IMR-90 (cell line): ENCODE measurements around the gene CDK1. TPM values are rescaled to one million over a fixed set of nuclear protein-coding genes. Genes with fewer than 3 reads are reported as not detected.

Experiments
- ATAC-seq: fragments of 200-7000 bp; cut with Tn5 transposase; 2 replicates; pipeline ENCODE4 v1.9.1; 2020; ENCODE audit warnings: low read depth, mild to moderate bottlenecking, moderate library complexity
- BruUV-seq: library from RNA; stranded (reverse); fragments of 400-500 nt; replicated peaks from 2 replicates; lab custom pipeline; 2021; lab: Mats Ljungman, UMichigan
- CTCF ChIA-PET: fragments of 300-600 bp; formaldehyde crosslinking; extraction: SDS; loops from one replicate; lab custom pipeline; 2021; ENCODE audit warnings: antibody characterized with exemption; lab: Yijun Ruan, JAX
- POLR2A ChIA-PET: fragments of 300-600 bp; sonication (Branson Sonifier 250); formaldehyde crosslinking; loops from one replicate; lab custom pipeline; 2022; ENCODE audit warnings: antibody characterized with exemption; ENCODE audit not compliant: unreplicated experiment; lab: Charles Lee
- DNase-seq: peaks from one replicate; pipeline ENCODE4 v3.0.0; 2013
- H2AFZ ChIP-seq: replicated peaks from 2 replicates; pipeline ENCODE3; 2013; ENCODE audit warnings: low read length, mild to moderate bottlenecking; ENCODE audit not compliant: poor library complexity
- H2AK5ac ChIP-seq: 2 replicates; pipeline ENCODE4 v1.6.1; 2013; ENCODE audit warnings: low read depth, low read length, inconsistent platforms
- H2AK9ac ChIP-seq: replicated peaks from 2 replicates; pipeline ENCODE3; 2013; ENCODE audit warnings: mild to moderate bottlenecking, low read depth, low read length, moderate library complexity; ENCODE audit not compliant: poor library complexity
- H2BK120ac ChIP-seq: 2 replicates; pipeline ENCODE4 v1.6.1; 2013; ENCODE audit warnings: low read depth, low read length, inconsistent platforms
- H2BK15ac ChIP-seq: 3 replicates; pipeline ENCODE4 v1.6.1; 2013; ENCODE audit warnings: low read depth, low read length, inconsistent platforms
- H2BK20ac ChIP-seq: 2 replicates; pipeline ENCODE4 v1.6.1; 2013; ENCODE audit warnings: low read depth, mild to moderate bottlenecking, inconsistent platforms, low read length, moderate library complexity
- H2BK5ac ChIP-seq: 2 replicates; pipeline ENCODE4 v1.6.1; 2013; ENCODE audit warnings: mild to moderate bottlenecking, low read depth, low read length, inconsistent platforms; ENCODE audit not compliant: poor library complexity, severe bottlenecking
- H3K14ac ChIP-seq: replicated peaks from 2 replicates; pipeline ENCODE4 v1.6.1; 2013; ENCODE audit warnings: low read depth, low read length, inconsistent platforms
- H3K18ac ChIP-seq: 2 replicates; pipeline ENCODE4 v1.6.1; 2013; ENCODE audit warnings: low read depth, low read length, control low read depth
- H3K23ac ChIP-seq: 2 replicates; pipeline ENCODE4 v1.6.1; 2013; ENCODE audit warnings: low read depth, low read length, inconsistent platforms
- H3K27ac ChIP-seq: 2 replicates; pipeline ENCODE4 v1.5.1; 2013; ENCODE audit warnings: mild to moderate bottlenecking, control low read depth, low read length; ENCODE audit not compliant: insufficient read depth
- H3K27me3 ChIP-seq: 2 replicates; pipeline ENCODE4 v1.6.1; 2013; ENCODE audit warnings: low read length; ENCODE audit not compliant: control insufficient read depth, insufficient read depth
- H3K36me3 ChIP-seq: 2 replicates; pipeline ENCODE4 v1.6.1; 2013; ENCODE audit warnings: low read length, mixed read lengths; ENCODE audit not compliant: control insufficient read depth, insufficient read depth
- H3K4ac ChIP-seq: 2 replicates; pipeline ENCODE4 v1.6.1; 2013; ENCODE audit warnings: low read depth, low read length, inconsistent platforms
- H3K4me1 ChIP-seq: 2 replicates; pipeline ENCODE4 v1.6.1; 2013; ENCODE audit warnings: low read length, mixed read lengths; ENCODE audit not compliant: control insufficient read depth, insufficient read depth
- H3K4me2 ChIP-seq: 2 replicates; pipeline ENCODE4 v1.6.1; 2013; ENCODE audit warnings: low read depth, mild to moderate bottlenecking, control low read depth, low read length, moderate library complexity
- H3K4me3 ChIP-seq: 2 replicates; pipeline ENCODE4 v1.5.1; 2013; ENCODE audit warnings: low read depth, mild to moderate bottlenecking, control low read depth, low read length, moderate library complexity; ENCODE audit not compliant: insufficient read depth
- H3K56ac ChIP-seq: 2 replicates; pipeline ENCODE4 v1.6.1; 2013; ENCODE audit warnings: low read length, inconsistent platforms; ENCODE audit not compliant: insufficient read depth; ENCODE audit errors: extremely low read depth
- H3K79me1 ChIP-seq, 2 experiments: 2 replicates each; pipeline ENCODE4 v1.6.1; 2013; ENCODE audit warnings: low read length in 2 of 2, inconsistent platforms in 1 of 2, low read depth in 1 of 2
- H3K9ac ChIP-seq: 2 replicates; pipeline ENCODE4 v1.6.1; 2013; ENCODE audit warnings: low read depth, low read length, control low read depth
- H3K9me1 ChIP-seq: 2 replicates; pipeline ENCODE4 v1.6.1; 2013; ENCODE audit warnings: low read length, inconsistent platforms; ENCODE audit not compliant: insufficient read depth
- H3K9me3 ChIP-seq: 2 replicates; pipeline ENCODE4 v1.6.1; 2013; ENCODE audit warnings: low read length; ENCODE audit not compliant: control insufficient read depth, insufficient read depth
- H4K20me1 ChIP-seq: 2 replicates; pipeline ENCODE4 v1.6.1; 2013; ENCODE audit warnings: low read length, inconsistent platforms; ENCODE audit not compliant: insufficient read depth
- H4K5ac ChIP-seq: 2 replicates; pipeline ENCODE4 v1.6.1; 2013; ENCODE audit warnings: mild to moderate bottlenecking, low read depth, low read length, control low read depth
- H4K8ac ChIP-seq, 2 experiments: 2 replicates each; pipeline ENCODE4 v1.6.1; 2013; ENCODE audit warnings: low read depth in 2 of 2, low read length in 2 of 2, control low read depth in 1 of 2, inconsistent platforms in 1 of 2
- H4K91ac ChIP-seq: 2 replicates; pipeline ENCODE4 v1.6.1; 2013; ENCODE audit warnings: low read depth, low read length, inconsistent platforms; ENCODE audit not compliant: insufficient read depth
- CEBPB ChIP-seq: IDR thresholded peaks from 2 replicates; pipeline ENCODE4 v1.6.1; 2012; ENCODE audit warnings: low read depth, low read length, improper control_type of control experiment
- FOS ChIP-seq: fragments of 150-350 bp; IDR thresholded peaks from 2 replicates; pipeline ENCODE4 v1.6.1; 2016; ENCODE audit warnings: low read depth, low read length
- MAFK ChIP-seq: IDR thresholded peaks from 2 replicates; pipeline ENCODE4 v1.6.1; 2012; ENCODE audit warnings: low read depth, low read length, improper control_type of control experiment
- MAZ ChIP-seq: IDR thresholded peaks from 2 replicates; pipeline ENCODE4 v1.6.1; 2012; ENCODE audit warnings: low read depth, mild to moderate bottlenecking, low read length, improper control_type of control experiment, moderate library complexity, borderline replicate concordance
- MXI1 ChIP-seq: IDR thresholded peaks from 2 replicates; pipeline ENCODE4 v1.6.1; 2012; ENCODE audit warnings: low read depth, mild to moderate bottlenecking, low read length, moderate library complexity, borderline replicate concordance
- NFE2L2 ChIP-seq: fragments of 150-350 bp; IDR thresholded peaks from 2 replicates; pipeline ENCODE4 v1.6.1; 2016; ENCODE audit warnings: low read depth, mild to moderate bottlenecking, low read length
- POLR2A ChIP-seq: IDR thresholded peaks from 2 replicates; pipeline ENCODE4 v1.6.1; 2012; ENCODE audit warnings: mild to moderate bottlenecking, low read depth, low read length
- RAD21 ChIP-seq: IDR thresholded peaks from 2 replicates; pipeline ENCODE4 v1.6.1; 2012; ENCODE audit warnings: low read length, improper control_type of control experiment
- RCOR1 ChIP-seq: IDR thresholded peaks from 2 replicates; pipeline ENCODE4 v1.6.1; 2012; ENCODE audit warnings: mild to moderate bottlenecking, low read length, improper control_type of control experiment; ENCODE audit not compliant: insufficient replicate concordance
- RFX5 ChIP-seq: IDR thresholded peaks from 2 replicates; pipeline ENCODE4 v1.8.0; 2012; ENCODE audit warnings: low read depth, mild to moderate bottlenecking, low read length, moderate library complexity
- SMC3 ChIP-seq: fragments of 150-350 bp; IDR thresholded peaks from 2 replicates; pipeline ENCODE4 v1.6.1; 2016; ENCODE audit warnings: low read depth, mild to moderate bottlenecking, antibody characterized with exemption, low read length, moderate library complexity
- WGBS, 2 experiments: methylation state at CpG; one replicate each; pipeline versions ENCODE4 v1.1.5 to v1.1.7; 2013; ENCODE audit warnings: missing lambda C conversion rate in 2 of 2; ENCODE audit not compliant: insufficient read length in 1 of 2; ENCODE audit errors: extremely low coverage in 2 of 2; 5-methylcytosine and 5-hydroxymethylcytosine counted together
- dilution Hi-C: fragments of 300-500 bp; cut with HindIII; formaldehyde crosslinking; loops from one replicate; pipeline ENCODE4 v1.14.3; 2018; ENCODE audit warnings: low sequenced_read_pairs; ENCODE audit not compliant: unreplicated experiment
- in situ Hi-C: fragments of 300-500 bp; cut with MboI; formaldehyde crosslinking; loops from 3 replicates; pipeline ENCODE4 v1.14.3; 2019; ENCODE audit warnings: low sequenced_read_pairs, inconsistent platforms, mixed read lengths
- intact Hi-C: fragments of 100-400 bp; cut with micrococcal nuclease; formaldehyde crosslinking; loops from 2 replicates; pipeline ENCODE4 v1.10.0; 2022
- polyA plus RNA-seq, 3 experiments: library from polyadenylated mRNA; depleted of rRNA; stranded (reverse); fragments of >200 nt; gene quantifications; 2 replicates each; pipeline ENCODE4 v1.2.3, GENCODE V29; 2012; ENCODE audit warnings: low replicate concordance in 1 of 3
- total RNA-seq: library from RNA; depleted of rRNA; stranded (reverse); fragments of >200 nt; gene quantifications from 2 replicates; pipeline ENCODE4 v1.2.3, GENCODE V29; 2012
- TF ChIP-seq, protein P1 (sequence below): fragments of 150-350 bp; IDR thresholded peaks from 2 replicates; pipeline ENCODE4 v1.6.1; 2016; ENCODE audit warnings: low read depth, mild to moderate bottlenecking, low read length, moderate library complexity, borderline replicate concordance
- TF ChIP-seq, protein P2 (sequence below): fragments of 150-350 bp; IDR thresholded peaks from 2 replicates; pipeline ENCODE4 v1.6.1; 2017; ENCODE audit warnings: mild to moderate bottlenecking, antibody characterized with exemption, low read length, low read depth

The CDK1 gene
- total and polyA plus RNA-seq, 2 of the 4 experiments (the other 2 are of a cell fraction): 21.9 to 28.1 TPM

DNA sequence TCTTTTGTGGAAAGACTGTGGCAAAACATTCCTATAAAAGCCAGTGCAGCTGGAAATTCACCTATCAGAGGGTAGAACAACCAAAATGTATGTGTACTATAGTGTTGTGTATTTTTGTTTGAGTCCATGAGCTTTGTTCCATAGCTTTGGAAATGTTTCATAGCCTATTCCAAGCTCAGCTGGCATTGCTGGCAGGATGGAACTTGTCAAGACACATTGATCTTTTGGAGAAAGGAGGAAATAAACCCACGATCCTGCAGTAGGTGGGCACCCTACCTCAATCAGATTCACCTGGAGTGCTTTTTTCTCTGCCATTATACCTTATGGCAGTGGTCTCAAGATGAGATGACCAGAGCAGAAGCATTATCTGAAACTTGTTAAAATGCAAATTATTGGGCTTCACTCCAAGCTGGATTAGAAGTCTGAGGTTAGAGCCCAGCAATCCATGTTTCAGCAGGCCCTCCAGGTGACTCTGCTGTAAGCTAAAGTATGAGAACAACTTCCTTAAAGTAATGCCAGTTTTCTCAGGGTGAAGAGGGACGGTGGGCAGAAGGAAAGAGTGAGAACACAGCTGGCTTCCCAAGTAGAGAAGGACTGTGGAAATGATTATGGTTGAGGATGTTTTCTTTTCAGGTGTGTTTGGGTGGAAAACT is 30.3 kb upstream of the CDK1 start:
- H3K4me3 ChIP-seq: no peak overlapping the region
- no TSS peak for BruUV-seq
- H3K36me3 ChIP-seq: no peaks in the 10 kb centered on the region
- H3K23ac ChIP-seq: no peak overlapping the region
- ChIA-PET CTCF (no interaction called here), POLR2A (no interaction called here)
- H2AK5ac ChIP-seq: no peak overlapping the region
- no peak for ATAC-seq
- no peak overlapping the region for H3K27ac ChIP-seq
- H2BK15ac ChIP-seq: no peak overlapping the region
- no peak overlapping the region for H3K4me2 ChIP-seq
- H3K9me3 ChIP-seq: no peaks in the 10 kb centered on the region
- H3K56ac ChIP-seq: no peak overlapping the region
- no peaks in the 10 kb centered on the region for H3K9me1 ChIP-seq
- dilution Hi-C loops: no loop called here
- H3K18ac ChIP-seq: no peak overlapping the region
- H2BK20ac ChIP-seq: no peak overlapping the region
- no peaks in the 10 kb centered on the region for H4K20me1 ChIP-seq
- intact Hi-C loops: no loop called here
- no peaks in the 10 kb centered on the region for H3K79me1 ChIP-seq
- no peaks in the 10 kb centered on the region for H3K4me1 ChIP-seq
- peaks cover 22% of the 10 kb centered on the region for H3K27me3 ChIP-seq
- WGBS, 2 experiments: 67% methylated on average over 1 of the region's 2 CpGs; no CpG with 5 or more reads in 1 of the 2 experiments
- H3K4ac ChIP-seq: no peak overlapping the region
- no peak overlapping the region for H4K5ac ChIP-seq
- TF ChIP-seq MAZ (no peak), CEBPB (no peak), RAD21 (no peak), NFE2L2 (no peak), SMC3 (no peak), RCOR1 (no peak), FOS (no peak), POLR2A (no peak), MAFK (no peak), MXI1 (no peak), RFX5 (no peak)
- TF ChIP-seq, protein P1, sequence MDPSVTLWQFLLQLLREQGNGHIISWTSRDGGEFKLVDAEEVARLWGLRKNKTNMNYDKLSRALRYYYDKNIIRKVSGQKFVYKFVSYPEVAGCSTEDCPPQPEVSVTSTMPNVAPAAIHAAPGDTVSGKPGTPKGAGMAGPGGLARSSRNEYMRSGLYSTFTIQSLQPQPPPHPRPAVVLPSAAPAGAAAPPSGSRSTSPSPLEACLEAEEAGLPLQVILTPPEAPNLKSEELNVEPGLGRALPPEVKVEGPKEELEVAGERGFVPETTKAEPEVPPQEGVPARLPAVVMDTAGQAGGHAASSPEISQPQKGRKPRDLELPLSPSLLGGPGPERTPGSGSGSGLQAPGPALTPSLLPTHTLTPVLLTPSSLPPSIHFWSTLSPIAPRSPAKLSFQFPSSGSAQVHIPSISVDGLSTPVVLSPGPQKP: no peak
- TF ChIP-seq, protein P2, sequence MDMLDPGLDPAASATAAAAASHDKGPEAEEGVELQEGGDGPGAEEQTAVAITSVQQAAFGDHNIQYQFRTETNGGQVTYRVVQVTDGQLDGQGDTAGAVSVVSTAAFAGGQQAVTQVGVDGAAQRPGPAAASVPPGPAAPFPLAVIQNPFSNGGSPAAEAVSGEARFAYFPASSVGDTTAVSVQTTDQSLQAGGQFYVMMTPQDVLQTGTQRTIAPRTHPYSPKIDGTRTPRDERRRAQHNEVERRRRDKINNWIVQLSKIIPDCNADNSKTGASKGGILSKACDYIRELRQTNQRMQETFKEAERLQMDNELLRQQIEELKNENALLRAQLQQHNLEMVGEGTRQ: no peak
- H3K9ac ChIP-seq: no peak overlapping the region
- no peak overlapping the region for H2BK120ac ChIP-seq
- H2BK5ac ChIP-seq: no peak overlapping the region
- H3K14ac ChIP-seq: no peak overlapping the region
- in situ Hi-C loops: no loop called here
- DNase-seq: no peak
- H2AK9ac ChIP-seq: no peak overlapping the region
- H2AFZ ChIP-seq: no peak overlapping the region
- H4K91ac ChIP-seq: no peak overlapping the region
- H4K8ac ChIP-seq: no peak overlapping the region
